HG02840 (cell line): ENCODE data around the gene PMM1.
"Not testable (repeated sequence)": the region's sequence is repeated elsewhere in the genome, so short reads cannot be mapped to it uniquely, and the experiment has no call there.

Experiments
- ATAC-seq: cut with Tn5 transposase; IDR thresholded peaks from one replicate; pipeline ENCODE4 v1.9.1; 2021; ENCODE audit warnings: mild to moderate bottlenecking, moderate library complexity, moderate number of reproducible peaks; ENCODE audit not compliant: unreplicated experiment, low FRiP score

PMM1 gene

GRCh38 chr22:41565403-41566054, 24.1 kb downstream of the PMM1 start:
- no peak for ATAC-seq

- no peak for ATAC-seq
Measured at GRCh38 chr22:41564563-41564962, 25.1 kb downstream of the PMM1 start.

- no peak for ATAC-seq
Measured at GRCh38 chr22:41563051-41563711, 26.5 kb downstream of the PMM1 start.

- ATAC-seq, result no peak
Measured at GRCh38 chr22:41562461-41562860, 27.2 kb downstream of the PMM1 start.

- no peak for ATAC-seq
Measured at GRCh38 chr22:41561788-41562187, 27.9 kb downstream of the PMM1 start.

- no peak for ATAC-seq
Measured at GRCh38 chr22:41561335-41561734, 28.3 kb downstream of the PMM1 start.

GRCh38 chr22:41560095-41560471, 29.6 kb downstream of the PMM1 start:
- no peak for ATAC-seq

GRCh38 chr22:41558241-41558630, 31.4 kb downstream of the PMM1 start:
- not testable (repeated sequence) for ATAC-seq

GRCh38 chr22:41557401-41558240, 32.0 kb downstream of the PMM1 start:
- ATAC-seq, result no peak

- ATAC-seq, result no peak
Measured at GRCh38 chr22:41556561-41556960, 33.1 kb downstream of the PMM1 start.

- no peak for ATAC-seq
Measured at GRCh38 chr22:41555325-41555982, 34.2 kb downstream of the PMM1 start.

GRCh38 chr22:41551877-41552582, 37.6 kb downstream of the PMM1 start:
- no peak for ATAC-seq

GRCh38 chr22:41550952-41551491, 38.6 kb downstream of the PMM1 start:
- ATAC-seq, result no peak

GRCh38 chr22:41548830-41549211, 40.8 kb downstream of the PMM1 start:
- no peak for ATAC-seq

- no peak for ATAC-seq
Measured at GRCh38 chr22:41544671-41545476, 44.8 kb downstream of the PMM1 start.

GRCh38 chr22:41543854-41544670, 45.6 kb downstream of the PMM1 start, which contains the start of gene POLR3H:
Gene POLR3H (minus strand): TSS chr22:41544470. CDS start chr22:41544101, 369 bp downstream.
- ATAC-seq, result peak; percentile 90

GRCh38 chr22:41542224-41542623, 47.4 kb downstream of the PMM1 start:
- ATAC-seq, result no peak

- no peak for ATAC-seq
Measured at GRCh38 chr22:41541484-41541883, 48.2 kb downstream of the PMM1 start.
